ENCODE results near the gene CACNA2D4. TPM values are rescaled to one million over a fixed set of nuclear protein-coding genes. Genes with fewer than 3 reads are reported as not detected.

The CACNA2D4 gene
- total and polyA plus RNA-seq, 4 donors = 0.82 to 2.8 (median 1.3) TPM

DNA sequence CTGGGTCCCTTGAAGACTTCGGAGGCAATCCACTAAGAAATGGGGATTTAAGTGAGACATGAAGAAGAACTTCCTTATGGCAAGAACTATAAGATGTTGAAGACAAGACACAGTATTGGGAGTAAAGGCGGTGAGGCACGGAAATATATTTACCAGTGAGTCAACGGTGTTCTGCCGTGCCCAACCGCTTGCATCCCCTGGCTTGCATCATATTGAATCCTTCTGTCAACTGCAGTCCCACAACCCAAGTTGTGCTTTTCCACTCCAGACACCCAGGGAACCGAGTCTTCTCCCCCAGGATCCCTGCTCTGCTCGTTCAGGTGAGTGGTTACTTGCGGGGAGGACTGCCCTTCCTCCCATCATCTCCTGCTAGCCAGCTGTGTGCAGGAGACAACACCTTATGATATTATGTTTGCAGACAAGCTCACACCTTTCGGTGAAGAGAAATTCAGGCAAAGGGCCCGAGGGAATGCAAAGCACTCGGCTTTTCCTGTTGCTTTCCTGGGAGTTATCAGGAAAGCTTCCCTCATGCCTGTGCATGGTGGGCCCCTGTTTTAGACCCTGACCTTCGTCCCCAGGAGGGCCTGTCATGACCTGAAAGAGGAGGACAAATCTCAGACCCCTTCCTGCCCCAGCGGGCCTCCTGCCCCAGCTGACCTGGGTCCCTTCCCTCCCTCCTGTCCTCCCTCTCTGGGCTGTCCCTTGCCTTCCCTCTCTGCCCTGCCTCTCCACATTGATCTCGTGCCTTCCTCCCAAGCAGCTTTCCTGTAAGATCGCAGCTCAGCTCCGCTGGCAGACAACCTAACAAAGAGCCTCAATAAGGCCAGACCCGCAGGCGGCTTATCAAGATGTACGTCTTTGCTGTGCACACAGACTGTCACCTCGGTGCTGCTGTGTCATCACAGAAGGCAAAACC is 102.4 kb downstream of the CACNA2D4 start:
- Histone ChIP-seq H3K4me1 (ENCODE audit: control insufficient read depth in 4 of 4, insufficient read depth in 4 of 4, low read length in 3 of 4) (no peaks in the 10 kb centered on the region), H3K36me3 (ENCODE audit: control insufficient read depth in 4 of 4, insufficient read depth in 3 of 4, low read depth in 1 of 4, low read length in 3 of 4) (no peaks in the 10 kb centered on the region), H3K9me3 (ENCODE audit: control insufficient read depth in 4 of 4, low read length in 3 of 4) (no peaks in the 10 kb centered on the region), H3K4me3 (ENCODE audit: low read depth in 1 of 3, low read length in 3 of 3) (no peak overlapping the region), H3K9ac (ENCODE audit: low read depth in 1 of 2, low read length in 2 of 2) (no peak overlapping the region), H3K27me3 (ENCODE audit: control insufficient read depth in 4 of 4, insufficient read depth in 4 of 4, low read length in 3 of 4) (peaks cover 0 to 5% (median 0%) of the 10 kb centered on the region in 4 donors), H3K27ac (ENCODE audit: low read depth in 1 of 2, low read length in 2 of 2) (no peak overlapping the region)
- no peak for DNase-seq (ENCODE audit: low spot score)
- 45% methylated on average over 21 of the region's 21 CpGs for WGBS
- TF ChIP-seq ATF3 (IDR thresholded peaks at IDR 0.05) (no peak), GABPA (IDR thresholded peaks at IDR 0.05 in 1 of 2, conservative IDR thresholded peaks at IDR 0.05 in 1 of 2) (no peak), SP1 (IDR thresholded peaks at IDR 0.05) (no peak), MAX (IDR thresholded peaks at IDR 0.05) (no peak), ZBTB33 (IDR thresholded peaks at IDR 0.05) (no peak), YY1 (IDR thresholded peaks at IDR 0.05) (no peak), CTCF (IDR thresholded peaks at IDR 0.05; ENCODE audit: low read depth, low read length, missing input control) (no peak)

- DNase-seq (ENCODE audit: low spot score) = no peak
- no peaks in the 10 kb centered on the region for H3K9me3 ChIP-seq (ENCODE audit: control insufficient read depth in 4 of 4, low read length in 3 of 4)
- no peak overlapping the region for H3K27ac ChIP-seq (ENCODE audit: low read depth in 1 of 2, low read length in 2 of 2)
- H3K9ac ChIP-seq (ENCODE audit: low read depth in 1 of 2, low read length in 2 of 2) = no peak overlapping the region
- H3K4me1 ChIP-seq (ENCODE audit: control insufficient read depth in 4 of 4, insufficient read depth in 4 of 4, low read length in 3 of 4) = no peaks in the 10 kb centered on the region
- no peak overlapping the region for H3K4me3 ChIP-seq (ENCODE audit: low read depth in 1 of 3, low read length in 3 of 3)
- peaks cover 0 to 3% (median 0%) of the 10 kb centered on the region in 4 donors for H3K27me3 ChIP-seq (ENCODE audit: control insufficient read depth in 4 of 4, insufficient read depth in 4 of 4, low read length in 3 of 4)
- no peaks in the 10 kb centered on the region for H3K36me3 ChIP-seq (ENCODE audit: control insufficient read depth in 4 of 4, insufficient read depth in 3 of 4, low read depth in 1 of 4, low read length in 3 of 4)
- WGBS = 81% methylated on average over 3 of the region's 3 CpGs
- TF ChIP-seq GABPA (IDR thresholded peaks at IDR 0.05 in 1 of 2, conservative IDR thresholded peaks at IDR 0.05 in 1 of 2) (no peak), ZBTB33 (IDR thresholded peaks at IDR 0.05) (no peak), HNF4A (conservative IDR thresholded peaks at IDR 0.05) (no peak), RXRA (IDR thresholded peaks at IDR 0.05) (no peak), HNF4G (IDR thresholded peaks at IDR 0.05) (no peak), JUND (IDR thresholded peaks at IDR 0.05) (no peak), CTCF (IDR thresholded peaks at IDR 0.05; ENCODE audit: low read depth, low read length, missing input control) (no peak), RAD21 (IDR thresholded peaks at IDR 0.05) (no peak), FOXA1 (IDR thresholded peaks at IDR 0.05) (no peak), MAX (IDR thresholded peaks at IDR 0.05) (no peak)
These were observed 103.3 kb downstream of the CACNA2D4 start for GRCh38 chr12:1815108-1815507.
